ENCODE data around the gene SOBP.

The SOBP gene

DNA sequence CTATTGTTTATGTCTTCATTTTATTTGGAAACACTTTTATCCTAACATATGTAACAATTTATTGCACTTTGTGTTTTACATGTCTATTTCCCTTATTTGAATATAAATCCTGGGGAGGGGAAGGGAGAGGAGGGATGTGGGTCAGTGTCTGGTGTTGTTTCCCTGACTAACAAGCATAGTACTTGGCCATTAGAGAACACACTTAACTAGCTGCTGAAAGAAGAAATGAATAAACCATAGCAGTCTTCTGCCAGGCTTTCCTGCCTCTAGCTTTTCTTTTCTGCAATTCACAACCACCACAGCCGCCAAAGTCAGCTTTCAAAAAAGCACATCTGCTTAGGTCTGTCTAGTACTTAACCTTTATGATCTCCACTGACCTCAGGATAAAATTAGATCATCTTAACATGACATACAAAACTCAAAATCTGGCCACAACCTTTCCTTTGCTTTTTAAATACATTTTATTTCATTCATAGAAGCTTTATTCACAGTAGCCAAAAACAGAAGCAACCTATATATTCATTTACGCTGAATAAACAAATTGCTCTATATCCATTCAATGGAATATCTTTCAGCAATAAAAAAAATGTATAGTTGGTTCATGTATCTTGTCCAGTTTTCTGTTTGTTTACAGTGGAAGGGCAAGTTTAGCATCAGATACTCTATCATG is 46.8 kb upstream of the SOBP start:
- H3K27me3 ChIP-seq (ENCODE audit: insufficient read depth, low read length, poor library complexity): no peaks in the 10 kb centered on the region
- H3K36me3 ChIP-seq (ENCODE audit: insufficient read depth, low read length): no peaks in the 10 kb centered on the region; the same call in 1 of the 2 replicates
- no peak overlapping the region for H3K9ac ChIP-seq (ENCODE audit: low read depth, low read length)
- peaks cover 21% of the 10 kb centered on the region for H3K79me2 ChIP-seq (ENCODE audit: insufficient read depth, low read length)
- DNase-seq (no peak), ATAC-seq (ENCODE audit: insufficient read depth, low read depth) (no peak)
- H3K4me3 ChIP-seq (ENCODE audit: low read depth in 1 of 2, low read length in 2 of 2): no peak overlapping the region
- no peaks in the 10 kb centered on the region for H3K4me1 ChIP-seq (ENCODE audit: insufficient read depth, low read length)
- no peaks in the 10 kb centered on the region for H4K20me1 ChIP-seq (ENCODE audit: insufficient read depth, low read length)
- no peak for TF ChIP-seq EZH2 (IDR thresholded peaks at IDR 0.05; ENCODE audit: borderline replicate concordance, low read depth, low read length, severe bottlenecking)
- TF ChIP-seq, protein P1, sequence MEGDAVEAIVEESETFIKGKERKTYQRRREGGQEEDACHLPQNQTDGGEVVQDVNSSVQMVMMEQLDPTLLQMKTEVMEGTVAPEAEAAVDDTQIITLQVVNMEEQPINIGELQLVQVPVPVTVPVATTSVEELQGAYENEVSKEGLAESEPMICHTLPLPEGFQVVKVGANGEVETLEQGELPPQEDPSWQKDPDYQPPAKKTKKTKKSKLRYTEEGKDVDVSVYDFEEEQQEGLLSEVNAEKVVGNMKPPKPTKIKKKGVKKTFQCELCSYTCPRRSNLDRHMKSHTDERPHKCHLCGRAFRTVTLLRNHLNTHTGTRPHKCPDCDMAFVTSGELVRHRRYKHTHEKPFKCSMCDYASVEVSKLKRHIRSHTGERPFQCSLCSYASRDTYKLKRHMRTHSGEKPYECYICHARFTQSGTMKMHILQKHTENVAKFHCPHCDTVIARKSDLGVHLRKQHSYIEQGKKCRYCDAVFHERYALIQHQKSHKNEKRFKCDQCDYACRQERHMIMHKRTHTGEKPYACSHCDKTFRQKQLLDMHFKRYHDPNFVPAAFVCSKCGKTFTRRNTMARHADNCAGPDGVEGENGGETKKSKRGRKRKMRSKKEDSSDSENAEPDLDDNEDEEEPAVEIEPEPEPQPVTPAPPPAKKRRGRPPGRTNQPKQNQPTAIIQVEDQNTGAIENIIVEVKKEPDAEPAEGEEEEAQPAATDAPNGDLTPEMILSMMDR (IDR thresholded peaks at IDR 0.05; ENCODE audit: borderline replicate concordance, extremely low read depth, low read length, poor library complexity, severe bottlenecking): no peak
- H3K9me3 ChIP-seq (ENCODE audit: insufficient read depth, low read length, severe bottlenecking): peaks cover 16% of the 10 kb centered on the region
- H3K27ac ChIP-seq (ENCODE audit: low read length): no peak overlapping the region
- H3K4me2 ChIP-seq (ENCODE audit: insufficient read depth, low read length): no peak overlapping the region
- no peak overlapping the region for H2AFZ ChIP-seq (ENCODE audit: low read depth, low read length)

DNA sequence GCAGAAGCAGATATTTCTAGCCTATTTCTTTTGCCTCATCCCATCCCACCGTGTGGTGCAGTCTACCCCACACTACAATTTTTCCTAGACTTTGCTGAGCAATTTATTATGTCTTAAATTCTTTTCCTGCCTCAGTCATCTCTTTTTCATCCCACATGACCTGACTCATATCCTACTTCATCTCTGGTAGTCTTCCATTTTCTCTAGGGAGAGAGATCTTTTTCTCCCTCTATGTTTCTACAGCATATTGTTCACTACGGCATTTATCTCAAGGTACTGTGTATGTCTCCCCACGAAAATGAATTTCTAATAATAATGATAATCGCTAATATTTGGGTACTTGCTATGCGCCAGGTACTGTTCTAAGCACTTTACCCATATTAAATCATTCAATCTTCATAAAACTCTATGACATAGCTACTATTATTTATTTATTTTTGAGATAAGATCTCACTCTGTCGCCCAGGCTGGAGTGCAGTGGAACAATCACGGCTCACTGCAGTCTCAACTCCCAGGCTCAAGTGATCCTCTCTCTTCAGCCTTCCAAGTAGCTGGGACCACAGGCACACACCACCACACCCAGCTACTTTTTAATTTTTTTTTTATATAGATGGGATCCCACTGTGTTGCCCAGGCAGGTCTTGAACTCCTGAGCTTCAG is 46.2 kb upstream of the SOBP start:
- TF ChIP-seq, protein P1 (IDR thresholded peaks at IDR 0.05; ENCODE audit: borderline replicate concordance, extremely low read depth, low read length, poor library complexity, severe bottlenecking): no peak
- no peak for TF ChIP-seq EZH2 (IDR thresholded peaks at IDR 0.05; ENCODE audit: borderline replicate concordance, low read depth, low read length, severe bottlenecking)
- Histone ChIP-seq H4K20me1 (ENCODE audit: insufficient read depth, low read length) (no peaks in the 10 kb centered on the region), H3K27me3 (ENCODE audit: insufficient read depth, low read length, poor library complexity) (no peaks in the 10 kb centered on the region), H3K27ac (ENCODE audit: low read length) (no peak overlapping the region), H3K4me2 (ENCODE audit: insufficient read depth, low read length) (no peak overlapping the region), H2AFZ (ENCODE audit: low read depth, low read length) (no peak overlapping the region), H3K9ac (ENCODE audit: low read depth, low read length) (no peak overlapping the region), H3K9me3 (ENCODE audit: insufficient read depth, low read length, severe bottlenecking) (peaks cover 21% of the 10 kb centered on the region), H3K79me2 (ENCODE audit: insufficient read depth, low read length) (peaks cover 21% of the 10 kb centered on the region), H3K36me3 (ENCODE audit: insufficient read depth, low read length) (no peaks in the 10 kb centered on the region; the same call in 1 of the 2 replicates), H3K4me3 (ENCODE audit: low read depth in 1 of 2, low read length in 2 of 2) (no peak overlapping the region), H3K4me1 (ENCODE audit: insufficient read depth, low read length) (no peaks in the 10 kb centered on the region)
- DNase-seq: no peak
- ATAC-seq (ENCODE audit: insufficient read depth, low read depth): no peak

DNA sequence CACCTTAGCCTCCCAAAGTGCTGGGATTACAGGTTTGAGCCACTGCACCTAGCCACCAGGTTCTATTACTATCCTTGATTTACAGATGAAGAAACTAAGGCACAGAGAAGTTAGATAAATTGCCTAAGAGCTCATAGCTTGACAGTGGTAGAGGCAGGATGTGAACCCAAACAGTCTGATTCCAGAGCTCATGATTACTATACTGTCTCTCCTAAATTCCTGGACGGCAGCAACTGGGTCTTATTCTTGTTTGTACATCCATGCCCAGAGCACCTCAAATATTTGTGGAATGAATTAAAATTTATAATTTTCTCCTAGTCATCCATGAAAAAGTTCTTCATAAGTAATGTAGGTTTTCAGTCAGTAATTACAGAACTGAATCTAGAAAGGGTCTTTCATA is 45.6 kb upstream of the SOBP start:
- peaks cover 21% of the 10 kb centered on the region for H3K79me2 ChIP-seq (ENCODE audit: insufficient read depth, low read length)

More for the DNA sequence above, 45.6 kb upstream of the SOBP start:
- no peak overlapping the region for H3K4me2 ChIP-seq (ENCODE audit: insufficient read depth, low read length)
- no peak for DNase-seq
- no peaks in the 10 kb centered on the region for H4K20me1 ChIP-seq (ENCODE audit: insufficient read depth, low read length)
- no peak overlapping the region for H3K9ac ChIP-seq (ENCODE audit: low read depth, low read length)
- H3K9me3 ChIP-seq (ENCODE audit: insufficient read depth, low read length, severe bottlenecking): peaks cover 23% of the 10 kb centered on the region
- no peak overlapping the region for H3K4me3 ChIP-seq (ENCODE audit: low read depth in 1 of 2, low read length in 2 of 2)
- H3K36me3 ChIP-seq (ENCODE audit: insufficient read depth, low read length): no peaks in the 10 kb centered on the region; the same call in 1 of the 2 replicates
- ATAC-seq (ENCODE audit: insufficient read depth, low read depth): no peak
- TF ChIP-seq EZH2 (IDR thresholded peaks at IDR 0.05; ENCODE audit: borderline replicate concordance, low read depth, low read length, severe bottlenecking): no peak
- TF ChIP-seq, protein P1 (IDR thresholded peaks at IDR 0.05; ENCODE audit: borderline replicate concordance, extremely low read depth, low read length, poor library complexity, severe bottlenecking): no peak
- H3K27ac ChIP-seq (ENCODE audit: low read length): no peak overlapping the region
- H3K27me3 ChIP-seq (ENCODE audit: insufficient read depth, low read length, poor library complexity): no peaks in the 10 kb centered on the region
- H2AFZ ChIP-seq (ENCODE audit: low read depth, low read length): no peak overlapping the region
- H3K4me1 ChIP-seq (ENCODE audit: insufficient read depth, low read length): no peaks in the 10 kb centered on the region
